Epithelial cell of proximal tubule (primary cell): ENCODE measurements around the gene ITPR1. TPM values are rescaled to one million over a fixed set of nuclear protein-coding genes. Genes with fewer than 3 reads are reported as not detected.

ENCODE experiments used
- DNase-seq: peaks from one replicate; pipeline ENCODE4 v3.0.0-alpha.2; 2011; ENCODE audit warnings: low read depth
- H3K4me3 ChIP-seq: 2 replicates; pipeline ENCODE4 v1.5.1; 2011; ENCODE audit warnings: low read depth, mild to moderate bottlenecking, low read length
- total RNA-seq: library from RNA; depleted of rRNA; stranded (reverse); fragments of >200 nt; gene quantifications from 2 replicates; pipeline ENCODE4 v1.2.3, GENCODE V29; 2015
- TF ChIP-seq, protein P1 (sequence below): conservative IDR thresholded peaks from 2 replicates; pipeline ENCODE4 v1.5.1; 2012; ENCODE audit warnings: low read depth, mild to moderate bottlenecking, low read length

Gene ITPR1
- total RNA-seq, 1 donor from 2014 or later = 4.6 TPM

DNA sequence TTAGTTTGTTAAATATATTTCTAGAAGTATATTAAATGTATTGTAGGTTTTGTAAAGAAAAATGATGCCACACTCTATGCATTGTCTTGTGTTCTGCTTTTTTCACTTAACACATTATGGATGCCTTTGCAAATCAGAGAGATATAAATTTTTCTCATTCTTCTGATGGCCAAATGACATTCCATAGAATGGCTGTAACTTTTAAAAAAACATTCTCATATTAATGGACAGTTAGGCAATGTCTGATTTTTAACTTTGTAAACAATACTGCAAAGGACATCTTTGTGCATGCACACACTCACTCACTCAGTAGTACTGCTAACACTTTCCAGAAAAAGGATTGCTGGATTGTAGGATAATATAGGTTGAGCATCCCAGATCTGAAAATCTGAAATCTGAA is 195.9 kb downstream of the ITPR1 start:
- TF ChIP-seq, protein P1, sequence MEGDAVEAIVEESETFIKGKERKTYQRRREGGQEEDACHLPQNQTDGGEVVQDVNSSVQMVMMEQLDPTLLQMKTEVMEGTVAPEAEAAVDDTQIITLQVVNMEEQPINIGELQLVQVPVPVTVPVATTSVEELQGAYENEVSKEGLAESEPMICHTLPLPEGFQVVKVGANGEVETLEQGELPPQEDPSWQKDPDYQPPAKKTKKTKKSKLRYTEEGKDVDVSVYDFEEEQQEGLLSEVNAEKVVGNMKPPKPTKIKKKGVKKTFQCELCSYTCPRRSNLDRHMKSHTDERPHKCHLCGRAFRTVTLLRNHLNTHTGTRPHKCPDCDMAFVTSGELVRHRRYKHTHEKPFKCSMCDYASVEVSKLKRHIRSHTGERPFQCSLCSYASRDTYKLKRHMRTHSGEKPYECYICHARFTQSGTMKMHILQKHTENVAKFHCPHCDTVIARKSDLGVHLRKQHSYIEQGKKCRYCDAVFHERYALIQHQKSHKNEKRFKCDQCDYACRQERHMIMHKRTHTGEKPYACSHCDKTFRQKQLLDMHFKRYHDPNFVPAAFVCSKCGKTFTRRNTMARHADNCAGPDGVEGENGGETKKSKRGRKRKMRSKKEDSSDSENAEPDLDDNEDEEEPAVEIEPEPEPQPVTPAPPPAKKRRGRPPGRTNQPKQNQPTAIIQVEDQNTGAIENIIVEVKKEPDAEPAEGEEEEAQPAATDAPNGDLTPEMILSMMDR = no peak
- DNase-seq = no peak
- H3K4me3 ChIP-seq = no peak overlapping the region

DNA sequence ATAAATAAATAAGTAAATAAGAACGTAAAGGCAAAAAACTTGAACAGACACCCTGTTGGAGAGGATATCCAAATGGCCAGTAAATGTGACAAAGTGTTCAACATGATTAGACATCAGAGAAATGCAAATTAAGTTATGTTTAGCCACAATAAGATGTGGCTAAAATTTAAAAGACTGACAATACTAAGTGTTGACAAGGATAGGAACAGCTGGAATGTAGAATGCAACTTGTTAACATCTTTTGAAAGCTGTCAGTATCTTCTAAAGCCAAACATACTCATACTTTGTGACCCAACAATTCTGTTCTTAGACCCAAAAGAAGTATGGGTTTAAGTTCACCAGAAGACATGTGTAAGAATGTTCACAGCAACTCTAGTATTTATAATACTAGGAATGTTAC is 197.1 kb downstream of the ITPR1 start:
- TF ChIP-seq, protein P1 = no peak
- no peak for DNase-seq
- no peak overlapping the region for H3K4me3 ChIP-seq

DNA sequence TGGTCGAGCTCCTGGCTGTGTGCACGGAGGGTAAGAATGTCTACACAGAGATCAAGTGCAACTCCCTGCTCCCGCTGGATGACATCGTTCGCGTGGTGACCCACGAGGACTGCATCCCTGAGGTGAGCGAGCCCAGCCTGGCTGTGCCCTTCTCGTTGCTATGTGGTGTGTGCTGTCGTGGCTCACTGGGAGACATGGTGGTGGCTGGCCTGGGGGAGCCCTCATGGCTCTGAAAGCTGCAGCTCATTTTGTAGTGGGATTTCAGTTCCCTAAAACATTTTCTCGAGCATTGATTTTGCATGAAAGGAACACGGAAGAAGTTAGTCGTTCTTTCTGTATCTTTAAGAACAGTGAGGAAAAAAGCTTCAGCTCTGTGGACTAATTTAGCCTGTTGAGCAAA is 200.5 kb downstream of the ITPR1 start:
- TF ChIP-seq, protein P1 = no peak
- H3K4me3 ChIP-seq = no peak overlapping the region
- DNase-seq = no peak

DNA sequence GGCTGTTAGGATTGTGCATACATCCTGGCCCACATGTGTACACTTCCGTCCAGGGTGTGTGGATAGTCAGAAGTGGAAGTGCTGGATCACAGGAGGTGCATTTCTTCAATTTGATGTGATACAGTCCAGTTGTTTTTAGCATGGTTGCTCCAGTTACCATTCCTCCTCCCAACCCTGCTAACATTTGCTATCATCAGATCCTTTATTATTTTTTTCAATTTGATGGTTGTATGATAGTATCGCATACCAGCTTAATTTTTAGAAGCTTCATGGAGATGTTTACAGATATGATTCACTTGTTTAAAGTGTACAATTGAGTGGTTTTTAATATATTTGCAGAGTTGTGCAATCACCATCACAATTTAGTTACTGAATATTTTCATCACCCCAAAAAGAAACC is 202.7 kb downstream of the ITPR1 start:
- H3K4me3 ChIP-seq = no peak overlapping the region
- TF ChIP-seq, protein P1 = no peak
- no peak for DNase-seq

DNA sequence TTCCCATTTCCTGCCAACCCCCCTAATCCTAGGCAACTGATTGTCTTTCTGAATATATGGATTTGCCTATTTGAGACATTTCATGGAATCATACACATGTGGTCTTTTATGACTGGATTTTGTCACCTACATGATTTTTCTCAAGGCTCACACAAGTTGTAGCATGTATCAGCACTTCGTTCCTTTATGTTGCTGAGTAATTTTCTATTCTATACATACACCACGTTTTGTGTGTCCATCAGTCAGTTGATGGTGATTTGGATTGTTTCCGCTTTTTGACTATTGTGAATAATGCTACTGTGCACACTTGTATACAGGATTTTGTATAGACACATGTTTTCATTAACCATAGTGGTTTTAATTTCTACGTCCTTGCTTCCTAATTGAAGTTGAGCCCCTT is 203.1 kb downstream of the ITPR1 start:
- no peak overlapping the region for H3K4me3 ChIP-seq
- no peak for DNase-seq
- TF ChIP-seq, protein P1 = no peak

DNA sequence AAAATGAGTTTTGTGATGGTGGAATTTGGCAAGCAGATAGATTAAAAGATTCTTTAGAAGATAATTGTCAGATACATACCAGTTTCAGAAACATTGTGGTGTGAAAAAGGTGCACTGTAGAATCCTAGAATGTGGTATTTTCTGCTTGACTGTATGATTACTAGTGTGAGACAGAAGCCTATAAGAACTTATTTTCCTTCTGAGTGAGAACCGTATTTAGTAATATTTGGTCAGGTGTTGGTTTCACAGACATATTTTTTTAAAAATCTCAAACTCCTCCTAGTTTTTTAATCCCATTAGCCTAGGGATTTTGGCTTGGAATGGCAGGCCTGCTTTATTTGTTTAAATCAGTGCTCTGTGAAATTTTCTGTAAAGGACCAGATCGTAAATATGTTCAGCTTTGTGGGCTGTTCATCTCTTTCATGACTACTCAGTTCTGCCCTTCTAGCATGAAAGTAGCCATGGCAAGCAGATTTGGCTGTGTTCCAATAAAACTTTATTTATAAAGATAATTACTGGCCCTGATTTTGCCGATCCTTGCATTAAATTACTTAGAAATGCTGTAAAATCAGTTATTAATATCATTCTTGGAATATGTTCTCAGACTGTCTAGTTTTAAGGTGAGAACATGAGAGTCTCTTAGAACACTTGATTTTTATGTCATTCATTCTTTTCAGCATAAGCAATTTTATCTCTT is 205.1 kb downstream of the ITPR1 start:
- TF ChIP-seq, protein P1 = no peak
- no peak for DNase-seq
- no peak overlapping the region for H3K4me3 ChIP-seq

DNA sequence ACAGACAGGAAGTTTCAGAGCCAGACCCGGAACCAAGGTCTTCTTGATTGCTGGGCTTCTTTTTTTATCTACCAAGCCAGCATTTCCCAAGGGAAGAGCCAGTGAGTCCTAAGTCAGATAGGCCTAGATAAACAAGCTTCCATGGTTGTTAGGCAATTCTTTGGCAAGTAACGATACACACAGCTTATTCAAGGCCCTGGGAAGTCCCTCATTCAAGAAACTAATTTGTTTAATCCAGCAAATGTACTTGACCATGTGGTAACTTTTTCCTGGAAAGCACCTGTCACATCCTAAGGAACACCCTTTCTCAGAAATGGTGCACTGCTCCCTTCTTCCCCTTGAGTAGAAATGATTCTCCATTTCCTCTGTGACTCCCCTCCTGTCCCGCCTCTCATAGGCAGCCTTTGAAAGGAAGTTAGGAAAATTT is 209.9 kb downstream of the ITPR1 start:
- no peak overlapping the region for H3K4me3 ChIP-seq
- TF ChIP-seq, protein P1 = no peak
- DNase-seq = no peak
